HuH-7 (cell line): ENCODE data around the gene AKT2.
A peak's percentile ranks its signal among the peaks of the same experiment; 100 is the strongest.

Source experiments
- DNase-seq: peaks from one replicate; pipeline ENCODE4 v3.0.0; 2011; ENCODE audit warnings: low spot score

The AKT2 gene

GRCh38 chr19:40217934-40218890, 66.9 kb downstream of the AKT2 start, which contains the start of gene TTC9B:
Gene TTC9B (minus strand): TSS chr19:40218384. CDS start chr19:40218381, 3 bp downstream.
- no peak for DNase-seq

GRCh38 chr19:40217027-40217810, 67.9 kb downstream of the AKT2 start:
- DNase-seq: no peak

- no peak for DNase-seq
These were observed 68.4 kb downstream of the AKT2 start for GRCh38 chr19:40216777-40217026.

- no peak for DNase-seq
These were observed 69.0 kb downstream of the AKT2 start for GRCh38 chr19:40216013-40216776.

GRCh38 chr19:40214936-40215335, 70.2 kb downstream of the AKT2 start:
- no peak for DNase-seq

GRCh38 chr19:40213882-40214570, 71.1 kb downstream of the AKT2 start:
- no peak for DNase-seq

- no peak for DNase-seq
These were observed 71.8 kb downstream of the AKT2 start for GRCh38 chr19:40213251-40213829.

- no peak for DNase-seq
These were observed 74.3 kb downstream of the AKT2 start for GRCh38 chr19:40210889-40211288.

GRCh38 chr19:40208602-40209001, 76.5 kb downstream of the AKT2 start:
- DNase-seq: no peak

- DNase-seq: no peak
These were observed 79.4 kb downstream of the AKT2 start for GRCh38 chr19:40205760-40206159.

GRCh38 chr19:40204381-40204780, 80.8 kb downstream of the AKT2 start:
- no peak for DNase-seq

- DNase-seq: no peak
These were observed 84.6 kb downstream of the AKT2 start for GRCh38 chr19:40200341-40201099.

- no peak for DNase-seq
These were observed 86.7 kb downstream of the AKT2 start for GRCh38 chr19:40198272-40198990.

- DNase-seq: no peak
These were observed 91.6 kb downstream of the AKT2 start for GRCh38 chr19:40193587-40193849.

GRCh38 chr19:40192758-40193586, 92.2 kb downstream of the AKT2 start:
- no peak for DNase-seq

- peak; percentile 83 for DNase-seq
These were observed 93.1 kb downstream of the AKT2 start for GRCh38 chr19:40191836-40192646.

- peak; percentile 90 for DNase-seq
These were observed 94.0 kb downstream of the AKT2 start, which contains the start of gene MAP3K10 for GRCh38 chr19:40190891-40191835. Gene MAP3K10 (plus strand): TSS chr19:40191426. CDS start chr19:40192032, 606 bp downstream.
